Measurements from ENCODE around the gene ITPR1.

ITPR1 gene

DNA sequence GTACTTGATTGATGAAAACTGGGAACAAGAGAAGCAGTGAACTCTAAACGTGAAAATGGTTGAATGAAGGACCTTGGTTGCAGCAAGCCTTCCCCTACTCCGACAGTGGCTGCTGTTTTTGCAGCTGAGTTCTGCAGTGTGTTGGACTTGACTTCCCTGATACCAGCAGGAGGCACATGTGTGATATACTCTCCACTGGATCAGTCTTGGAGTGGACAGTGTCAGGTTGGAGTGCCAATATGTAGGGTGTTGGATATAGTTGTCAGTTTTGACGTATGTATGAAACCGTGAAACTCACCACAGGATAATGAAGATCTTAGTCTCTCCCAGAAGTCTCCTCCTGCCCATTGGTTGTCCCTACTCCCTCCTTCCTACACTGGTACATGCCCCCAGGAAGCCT, 106.5 kb downstream of the ITPR1 start:
- no peak for DNase-seq

GRCh38 chr3:4600493-4600892, 107.3 kb downstream of the ITPR1 start:
- DNase-seq: no peak

GRCh38 chr3:4601892-4602291, 108.7 kb downstream of the ITPR1 start:
- no peak for DNase-seq

DNA sequence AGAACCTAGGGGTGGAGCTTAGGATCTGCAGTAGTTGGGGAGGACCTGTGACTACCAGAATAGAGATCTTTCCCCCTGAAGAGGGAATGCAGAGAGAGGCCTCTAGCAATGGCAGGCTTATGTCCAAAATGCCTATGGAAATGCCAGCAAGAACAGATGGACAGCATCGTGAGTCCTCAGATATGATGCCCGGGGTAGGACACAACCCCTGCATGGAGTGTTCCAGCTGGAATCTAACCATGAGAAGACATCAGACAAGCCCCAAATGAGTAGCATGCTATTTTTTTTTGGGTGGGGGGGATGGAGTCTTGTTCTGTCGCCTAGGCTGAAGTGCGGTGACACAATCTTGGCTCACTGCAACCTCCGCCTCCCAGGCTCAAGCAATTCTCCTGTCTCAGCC, 111.5 kb downstream of the ITPR1 start:
- DNase-seq: no peak

DNA sequence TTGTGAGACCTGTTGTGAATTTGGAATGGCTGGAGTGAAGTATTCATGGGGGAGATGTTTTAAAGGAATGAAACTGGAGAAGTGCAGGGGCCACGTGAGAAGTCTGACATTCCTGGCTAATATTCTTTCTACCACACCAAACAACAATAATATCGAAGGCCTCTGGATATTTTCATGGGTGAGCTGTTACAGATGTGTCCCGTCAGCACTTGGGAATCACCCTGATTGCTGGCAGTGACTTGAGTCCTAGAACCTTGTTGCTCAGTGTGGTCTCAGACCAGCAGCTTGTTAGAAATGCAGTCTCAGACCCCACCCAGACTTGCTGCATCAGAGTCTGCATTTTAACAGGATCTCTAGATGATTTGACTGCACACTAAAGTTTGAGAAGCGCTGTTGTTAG, 113.8 kb downstream of the ITPR1 start:
- no peak for DNase-seq

DNA sequence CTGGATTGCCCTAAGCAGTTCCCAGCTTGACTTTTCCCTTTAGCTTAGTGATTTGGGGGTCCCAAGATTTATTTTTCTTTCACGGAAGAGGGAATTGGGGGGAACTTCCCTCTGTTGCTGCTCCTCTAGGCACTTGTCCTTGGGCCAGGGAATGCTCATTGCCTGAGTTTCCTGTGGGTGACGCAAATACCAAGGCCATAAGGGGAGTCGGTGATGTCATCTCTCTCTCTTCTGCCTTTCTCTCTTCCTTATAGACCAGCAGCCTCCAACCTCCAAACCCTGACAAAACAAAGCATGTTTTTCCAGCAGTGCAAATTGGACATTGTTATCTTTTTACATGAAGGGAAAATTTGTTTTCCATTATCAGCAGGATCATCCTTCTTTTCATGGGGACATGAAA, 120.2 kb downstream of the ITPR1 start:
- no peak for DNase-seq

- DNase-seq: no peak
Observed at GRCh38 chr3:4614070-4614469, 120.9 kb downstream of the ITPR1 start.

DNA sequence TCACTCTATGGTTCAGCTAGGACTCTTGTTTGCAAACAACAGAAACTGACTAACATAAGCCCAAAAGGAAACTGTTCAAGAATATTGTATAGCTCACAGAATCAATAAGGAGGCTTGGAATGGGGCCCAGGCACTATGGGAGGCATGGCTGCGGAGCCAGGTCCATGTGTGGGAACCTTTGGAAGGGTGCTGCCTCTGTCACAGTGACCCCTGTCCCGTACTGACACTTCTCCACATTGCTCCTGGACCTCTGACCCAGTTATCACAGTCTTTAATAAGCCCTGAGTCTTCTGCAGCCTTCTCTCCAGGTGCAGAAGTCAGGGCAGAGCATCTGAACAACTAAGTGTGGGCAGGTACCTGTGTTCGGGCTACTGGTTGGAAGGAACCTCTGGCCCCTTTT, 121.8 kb downstream of the ITPR1 start:
- DNase-seq: no peak

- no peak for DNase-seq
Observed at GRCh38 chr3:4615750-4616149, 122.6 kb downstream of the ITPR1 start.

DNA sequence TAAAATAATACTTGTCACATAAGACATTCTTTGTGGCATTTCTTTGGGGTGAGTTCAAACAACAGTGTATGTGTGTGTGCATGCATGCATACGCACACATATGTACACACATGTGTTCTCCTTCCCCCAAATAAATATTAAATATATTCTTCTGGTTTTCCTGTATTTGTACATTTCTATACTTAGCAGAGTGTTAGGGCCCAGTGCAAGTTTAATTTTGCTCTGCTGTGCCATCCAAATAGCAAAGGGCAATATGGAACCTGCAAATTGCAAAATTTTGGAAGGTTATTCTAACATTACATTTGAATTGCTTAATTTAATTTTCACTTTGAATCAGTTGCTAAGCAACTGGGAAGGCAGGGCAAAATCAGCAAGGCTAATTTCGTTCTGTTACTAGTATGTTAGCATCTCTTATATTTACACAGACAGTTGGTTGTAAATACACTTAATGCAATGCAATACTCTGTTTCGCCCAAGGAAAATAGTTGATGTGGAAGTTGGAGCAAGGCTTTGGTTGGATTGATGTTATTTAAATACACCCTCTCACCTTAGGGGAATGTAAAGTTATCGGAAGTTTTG, 130.4 kb downstream of the ITPR1 start:
- DNase-seq: no peak

DNA sequence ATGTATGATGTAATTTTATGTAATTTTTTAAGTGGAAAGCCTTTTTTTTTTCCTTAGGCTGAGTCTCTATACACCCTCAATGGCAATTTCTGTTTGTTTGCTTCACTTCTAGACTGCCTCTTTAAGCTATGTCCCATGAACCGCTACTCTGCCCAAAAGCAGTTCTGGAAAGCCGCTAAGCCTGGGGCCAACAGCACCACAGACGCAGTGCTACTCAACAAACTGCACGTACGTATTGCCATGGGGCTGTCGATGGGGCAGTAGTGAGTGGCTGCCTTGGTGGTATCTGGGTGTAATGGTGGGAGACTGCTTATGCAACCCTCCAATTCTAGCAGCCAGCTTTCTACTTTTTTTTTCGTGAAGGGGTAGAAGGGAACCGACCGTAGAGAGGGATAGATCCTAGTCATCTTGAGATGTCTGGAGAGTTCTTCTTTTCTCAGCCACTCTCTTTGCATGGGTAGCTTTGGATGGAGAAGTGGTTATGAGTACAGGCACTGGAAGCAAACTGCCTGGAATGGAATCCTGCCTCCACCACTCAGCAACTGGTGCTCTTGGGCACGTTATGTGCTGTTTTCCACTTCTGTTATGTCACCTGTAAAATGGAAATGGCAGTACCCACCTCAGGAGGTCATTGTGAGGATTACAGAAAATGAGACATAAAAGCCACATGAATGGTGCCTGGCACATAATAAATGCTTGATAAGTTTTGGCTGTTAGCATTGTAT, 134.7 kb downstream of the ITPR1 start:
- no peak for DNase-seq

- no peak for DNase-seq
Observed at GRCh38 chr3:4629095-4630007, 136.2 kb downstream of the ITPR1 start.

DNA sequence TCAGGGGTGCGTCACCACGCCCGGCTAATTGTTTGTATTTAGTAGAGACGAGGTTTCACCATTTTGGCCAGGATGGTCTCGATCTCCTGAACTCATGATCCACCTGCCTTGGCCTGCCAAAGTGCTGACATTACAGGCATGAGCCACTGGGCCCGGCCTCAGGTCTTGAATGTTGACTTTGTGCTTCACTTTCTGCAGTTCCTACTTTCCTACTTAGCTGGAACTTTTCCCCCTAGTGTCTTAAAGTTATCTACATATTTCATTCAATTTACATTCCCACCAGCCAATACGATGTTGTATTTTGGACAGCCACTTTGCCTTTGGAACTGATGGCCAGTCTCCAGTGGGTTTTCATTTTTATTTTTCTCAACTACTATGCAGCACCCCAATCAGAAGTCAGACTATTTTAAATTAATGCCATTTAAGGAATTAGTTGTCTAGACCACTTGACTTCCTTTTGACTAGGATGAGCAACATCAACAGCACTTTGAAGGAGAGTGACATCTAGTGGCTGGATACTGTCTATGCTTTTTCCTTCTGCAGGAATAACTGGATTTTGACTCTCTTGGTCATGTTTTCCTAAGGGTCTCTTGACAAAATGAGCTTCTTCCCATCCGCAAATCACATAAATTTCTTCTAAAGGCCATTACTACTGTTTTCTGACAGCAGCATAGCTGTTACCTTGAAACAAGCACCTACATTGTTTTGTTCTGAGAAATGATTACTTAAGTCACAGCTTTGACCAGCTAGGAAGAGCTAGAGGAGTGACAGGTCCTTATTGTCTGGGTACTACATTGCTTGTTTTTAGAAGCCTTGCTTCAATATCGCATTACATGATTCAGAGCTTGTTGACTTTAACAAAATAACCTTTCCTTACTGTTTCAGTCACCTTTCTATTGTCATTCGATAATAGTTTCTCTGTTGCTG, 140.2 kb downstream of the ITPR1 start:
- DNase-seq: peak; percentile 58

DNA sequence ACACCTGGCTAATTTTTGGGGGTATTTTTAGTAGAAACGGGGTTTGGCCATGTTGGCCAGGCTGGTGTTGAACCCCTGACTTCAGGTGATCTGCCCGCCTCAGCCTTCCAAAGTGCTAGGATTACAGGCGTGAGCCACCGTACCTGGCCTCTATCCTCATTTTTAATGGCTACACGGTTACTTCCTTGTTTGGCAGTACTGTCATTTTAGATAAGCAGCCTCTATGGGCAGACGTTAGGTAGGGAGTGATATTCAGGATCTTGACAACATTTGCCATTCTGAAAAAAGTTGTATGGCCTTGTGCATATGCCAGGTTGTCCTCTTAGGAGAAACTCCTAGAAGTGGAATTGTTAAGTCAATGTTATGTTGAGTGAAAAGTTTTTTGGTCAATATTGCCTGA, 141.7 kb downstream of the ITPR1 start:
- DNase-seq: no peak

- DNase-seq: no peak
Observed at GRCh38 chr3:4637265-4637664, 144.1 kb downstream of the ITPR1 start.

DNA sequence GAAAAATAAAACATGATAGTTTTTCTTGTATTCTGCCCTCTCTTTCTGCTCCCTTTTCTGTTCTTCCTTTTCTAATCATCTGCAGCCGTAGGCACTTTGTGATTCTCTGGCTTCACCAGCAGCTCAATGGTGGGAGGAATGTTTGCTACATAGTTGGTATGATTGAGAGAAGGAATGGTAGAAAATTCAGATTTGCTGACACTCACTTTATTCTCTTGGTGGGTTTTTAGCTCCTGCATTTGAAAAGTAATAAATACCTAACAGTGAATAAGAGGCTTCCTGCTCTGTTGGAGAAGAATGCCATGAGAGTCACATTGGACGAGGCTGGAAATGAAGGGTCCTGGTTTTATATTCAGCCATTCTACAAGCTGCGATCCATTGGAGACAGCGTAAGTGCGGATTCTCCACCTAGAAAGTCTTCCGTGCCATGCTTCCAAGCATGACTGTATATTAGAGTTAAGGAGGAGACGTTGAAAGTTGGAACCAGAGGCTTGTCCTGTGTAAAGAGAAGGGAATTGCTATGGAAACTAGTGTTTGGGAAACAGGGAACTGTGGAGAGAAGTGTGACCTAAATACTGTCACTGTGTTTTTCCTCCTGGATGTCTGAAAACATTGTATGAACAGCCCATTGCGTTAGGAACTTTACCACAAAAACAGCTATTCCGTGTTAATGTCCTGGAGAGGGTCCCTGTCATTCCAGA, 148.9 kb downstream of the ITPR1 start:
- no peak for DNase-seq

DNA sequence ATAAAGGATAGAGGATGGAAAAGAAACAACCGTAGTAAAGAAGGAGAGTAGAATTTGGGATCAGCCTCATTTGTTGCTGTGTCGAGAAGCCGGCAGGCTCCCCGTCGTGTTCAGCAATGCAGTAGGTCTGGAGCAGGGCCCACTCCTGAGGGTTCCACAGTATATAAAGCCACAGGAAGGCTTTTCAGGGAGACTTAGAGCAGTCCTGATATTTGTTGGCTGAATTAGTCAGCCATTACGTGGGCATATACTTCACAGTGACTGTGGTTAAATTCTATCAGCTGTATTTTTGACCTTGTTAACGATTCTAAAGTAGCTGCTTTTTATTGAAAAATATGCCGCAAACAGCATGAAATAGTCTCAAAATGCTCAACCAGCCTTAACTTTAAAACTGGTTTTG, 149.5 kb downstream of the ITPR1 start:
- no peak for DNase-seq

GRCh38 chr3:4643904-4644547, 150.9 kb downstream of the ITPR1 start:
- DNase-seq: no peak

DNA sequence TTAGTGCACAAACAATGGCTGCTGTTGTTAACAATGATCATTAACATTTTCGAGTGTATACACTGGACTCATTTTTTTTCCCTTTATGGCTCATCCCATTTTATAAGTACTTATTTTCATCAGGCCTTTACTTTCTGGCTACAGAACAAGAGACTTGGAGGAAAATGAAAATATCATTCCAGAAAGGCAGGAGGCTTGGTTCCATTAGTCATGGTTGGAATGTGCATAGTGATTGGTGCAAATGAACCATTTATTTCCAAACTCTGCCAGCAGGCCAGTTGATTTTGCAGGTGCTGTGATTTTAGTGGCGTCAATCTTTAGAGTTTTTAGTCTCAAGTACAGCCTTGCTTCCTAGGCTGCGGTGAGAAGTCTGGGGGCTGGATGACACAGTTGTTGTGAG, 151.8 kb downstream of the ITPR1 start:
- peak; percentile 7 for DNase-seq

DNA sequence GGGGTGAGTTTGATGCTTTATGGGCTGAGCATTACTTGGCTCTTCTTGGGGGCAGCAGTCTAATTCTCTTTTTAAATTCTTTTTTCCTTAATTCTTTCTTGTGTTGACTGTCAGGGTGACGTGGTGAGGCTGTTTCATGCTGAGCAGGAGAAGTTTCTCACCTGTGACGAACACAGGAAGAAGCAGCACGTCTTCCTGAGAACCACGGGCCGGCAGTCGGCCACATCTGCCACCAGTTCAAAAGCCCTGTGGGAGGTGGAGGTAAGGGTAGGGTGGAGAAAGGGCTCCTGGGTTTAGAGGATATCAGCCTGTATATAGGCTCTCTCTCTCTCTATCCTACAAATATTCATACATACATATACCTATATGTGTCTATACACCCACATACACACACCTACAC, 152.3 kb downstream of the ITPR1 start:
- no peak for DNase-seq

DNA sequence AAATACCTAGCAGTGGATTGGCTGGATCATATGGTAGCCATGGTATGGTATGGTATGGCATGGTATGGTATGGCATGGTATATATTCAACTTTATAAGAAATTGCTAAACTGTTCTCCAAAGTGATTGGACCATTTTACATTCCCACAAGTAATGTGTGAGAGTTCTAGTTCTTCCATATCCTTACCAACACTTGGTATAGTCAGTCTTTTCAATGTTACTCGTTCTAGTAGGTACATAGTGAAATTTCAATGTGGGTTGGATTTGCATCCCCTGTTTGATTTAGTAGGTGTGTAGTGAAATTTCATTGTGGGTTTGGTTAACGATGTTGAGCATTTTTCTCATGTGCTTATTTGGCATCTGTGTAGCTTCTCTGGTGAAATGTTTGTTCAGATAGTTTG, 154.3 kb downstream of the ITPR1 start:
- DNase-seq: no peak
